ENCODE data around the gene INHBE. TPM values are rescaled to one million over a fixed set of nuclear protein-coding genes. Genes with fewer than 3 reads are reported as not detected.
"Not testable (repeated sequence)": the region's sequence is repeated elsewhere in the genome, so short reads cannot be mapped to it uniquely, and the experiment has no call there.

INHBE gene
- total RNA-seq, 2 donors from 2014 or later = not detected

DNA sequence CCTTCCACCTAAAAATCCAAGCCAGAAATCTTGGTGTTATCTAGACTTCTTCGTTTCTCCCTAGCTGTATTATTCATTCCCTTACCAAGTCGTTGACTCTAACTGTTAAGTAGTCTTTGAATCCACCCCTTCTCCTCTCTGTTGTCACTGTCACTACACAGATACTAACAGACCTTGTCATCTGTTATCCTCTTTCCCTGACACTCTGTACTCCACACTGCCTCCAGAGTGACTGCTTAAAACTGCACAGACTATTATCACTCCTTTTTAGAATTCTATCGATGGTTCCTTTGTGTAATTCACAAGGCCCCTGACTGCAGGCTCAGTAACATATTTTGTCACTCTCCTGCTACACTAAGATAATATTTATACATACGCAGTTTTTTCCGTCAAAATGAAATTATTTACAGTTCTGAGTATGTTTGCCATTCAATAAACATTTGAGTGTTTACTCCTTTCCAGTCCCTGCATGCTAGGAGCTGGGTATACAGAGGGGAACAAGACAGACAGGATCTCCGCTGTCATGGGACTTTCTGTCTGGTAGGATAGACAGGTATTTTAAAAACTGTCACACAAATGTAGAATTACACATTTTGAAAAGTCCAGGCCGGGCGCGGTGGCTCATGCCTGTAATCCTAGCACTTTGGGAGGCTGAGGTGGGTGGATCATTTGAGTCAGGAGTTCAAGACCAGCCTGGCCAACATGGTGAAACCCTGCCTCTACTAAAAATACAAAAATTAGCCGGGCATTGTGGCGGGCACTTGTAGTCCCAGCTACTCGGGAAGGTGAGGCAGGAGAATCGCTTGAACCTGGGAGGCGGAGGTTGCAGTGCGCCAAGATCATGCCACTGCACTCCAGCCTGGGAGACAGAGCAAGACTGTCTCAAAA lies 36.5 kb downstream of the INHBE start:
- ATAC-seq (no peak), DNase-seq (no peak)
- H3K4me3 Mint-ChIP-seq = peak overlapping the region; percentile 15
- no peaks in the 10 kb centered on the region for H3K9me3 ChIP-seq (ENCODE audit: control insufficient read depth, low read length, poor library complexity, severe bottlenecking)
- H3K4me1 Mint-ChIP-seq = peaks cover 26% of the 10 kb centered on the region
- H3K36me3 Mint-ChIP-seq (ENCODE audit: low read depth) = peaks cover 8% of the 10 kb centered on the region
- peak overlapping the region; percentile 71 for H3K27ac Mint-ChIP-seq
- H3K27me3 Mint-ChIP-seq = no peaks in the 10 kb centered on the region

DNA sequence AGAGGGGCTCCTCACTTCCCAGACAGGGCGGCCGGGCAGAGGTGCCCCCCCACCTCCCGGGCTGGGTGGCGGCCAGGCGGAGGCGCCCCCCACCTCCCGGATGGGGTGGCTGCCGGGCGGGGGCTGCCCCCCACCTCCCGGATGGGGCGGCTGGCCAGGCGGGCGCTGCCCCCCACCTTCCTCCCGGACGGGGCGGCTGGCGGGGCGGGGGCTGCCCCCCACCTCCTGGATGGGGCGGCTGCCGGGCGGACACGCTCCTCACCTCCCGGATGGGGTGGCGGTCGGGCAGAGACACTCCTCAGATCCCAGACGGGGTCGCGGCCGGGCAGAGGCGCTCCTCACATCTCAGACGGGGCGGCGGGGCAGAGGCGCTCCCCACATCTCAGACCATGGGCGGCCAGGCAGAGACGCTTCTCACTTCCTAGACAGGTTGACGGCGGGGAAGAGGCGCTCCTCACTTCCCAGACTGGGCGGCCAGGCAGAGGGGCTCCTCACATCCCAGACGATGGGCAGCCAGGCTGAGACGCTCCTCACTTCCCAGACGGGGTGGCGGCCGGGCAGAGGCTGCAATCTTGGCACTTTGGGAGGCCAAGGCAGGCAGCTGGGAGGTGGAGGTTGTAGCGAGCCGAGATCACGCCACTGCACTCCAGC lies 40.1 kb downstream of the INHBE start:
- Mint-ChIP-seq H3K4me1 (peaks cover 18% of the 10 kb centered on the region), H3K36me3 (ENCODE audit: low read depth) (peaks cover 14% of the 10 kb centered on the region)
- not testable (repeated sequence) for H3K9me3 ChIP-seq (ENCODE audit: control insufficient read depth, low read length, poor library complexity, severe bottlenecking); ATAC-seq; DNase-seq; H3K27ac Mint-ChIP-seq; H3K4me3 Mint-ChIP-seq; H3K27me3 Mint-ChIP-seq

DNA sequence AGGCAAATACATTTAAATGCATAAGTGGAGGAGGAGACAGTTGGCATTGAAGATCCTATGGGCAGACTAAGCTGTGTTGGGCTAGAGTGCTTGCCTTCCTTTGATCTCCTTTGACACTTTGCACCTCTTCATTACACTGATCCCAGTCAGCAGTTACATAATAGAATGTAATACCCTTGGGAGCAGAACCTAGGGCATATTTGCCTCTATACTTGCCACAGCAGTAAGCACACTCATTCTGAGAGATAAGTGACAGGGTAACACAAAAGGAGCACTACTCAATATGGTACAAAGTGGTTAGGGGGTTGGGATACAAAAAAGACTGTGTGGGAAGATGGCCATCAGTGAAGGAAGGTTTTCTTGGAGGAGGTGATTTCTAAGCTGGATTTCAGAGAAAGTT lies 41.7 kb downstream of the INHBE start:
- no peak for ATAC-seq
- Mint-ChIP-seq H3K4me3 (no peak overlapping the region), H3K27me3 (no peaks in the 10 kb centered on the region), H3K36me3 (ENCODE audit: low read depth) (peaks cover 14% of the 10 kb centered on the region), H3K4me1 (peaks cover 17% of the 10 kb centered on the region), H3K27ac (peak overlapping the region; percentile 56)
- H3K9me3 ChIP-seq (ENCODE audit: control insufficient read depth, low read length, poor library complexity, severe bottlenecking) = no peaks in the 10 kb centered on the region
- no peak for DNase-seq

DNA sequence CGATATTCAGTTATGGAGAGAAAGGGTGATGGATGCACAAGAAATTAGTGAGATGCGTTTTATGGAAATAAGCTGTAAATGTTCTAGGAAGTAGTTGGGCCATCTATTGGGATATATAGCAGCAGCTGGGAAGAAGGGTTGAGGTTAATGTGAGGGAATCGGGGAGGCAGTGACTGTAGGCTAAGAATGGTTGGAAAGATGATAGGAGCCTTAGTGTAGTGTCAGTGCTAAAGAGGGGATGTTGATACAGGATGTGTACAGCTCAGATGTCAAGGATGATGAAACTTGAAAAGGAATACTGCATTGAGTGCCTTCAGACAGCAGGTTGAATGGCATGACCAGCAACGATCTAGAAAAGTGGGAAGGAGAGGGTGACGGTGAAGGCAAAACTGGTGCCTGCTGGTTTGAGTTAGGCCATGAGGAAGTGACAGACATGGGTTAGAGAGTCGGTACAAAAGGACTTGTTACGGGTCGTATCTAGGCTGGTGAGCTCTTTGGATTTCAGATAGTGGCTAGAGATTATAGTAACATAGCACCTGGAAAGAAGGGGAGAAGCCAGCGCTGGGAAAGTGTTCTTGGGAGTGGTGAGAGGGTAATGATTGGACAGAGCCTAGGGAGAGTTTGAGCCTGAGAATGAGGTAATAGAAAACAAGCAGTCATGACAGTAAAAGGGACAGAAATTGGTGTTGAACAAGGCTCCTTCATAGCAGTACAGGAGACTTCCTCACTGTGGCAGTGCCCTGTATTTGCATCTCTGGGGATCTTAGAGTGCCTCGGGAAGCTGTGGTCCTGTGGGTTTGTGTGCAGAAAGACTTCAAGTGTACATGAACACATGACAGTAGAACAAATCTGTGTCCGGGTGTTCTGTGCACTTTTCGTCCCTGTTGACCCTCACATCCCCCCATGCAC lies 42.4 kb downstream of the INHBE start:
- no peaks in the 10 kb centered on the region for H3K27me3 Mint-ChIP-seq
- no peaks in the 10 kb centered on the region for H3K9me3 ChIP-seq (ENCODE audit: control insufficient read depth, low read length, poor library complexity, severe bottlenecking)
- ATAC-seq (no peak), DNase-seq (no peak)
- H3K27ac Mint-ChIP-seq = peak overlapping the region; percentile 56
- no peak overlapping the region for H3K4me3 Mint-ChIP-seq
- peaks cover 17% of the 10 kb centered on the region for H3K4me1 Mint-ChIP-seq
- H3K36me3 Mint-ChIP-seq (ENCODE audit: low read depth) = peaks cover 18% of the 10 kb centered on the region

DNA sequence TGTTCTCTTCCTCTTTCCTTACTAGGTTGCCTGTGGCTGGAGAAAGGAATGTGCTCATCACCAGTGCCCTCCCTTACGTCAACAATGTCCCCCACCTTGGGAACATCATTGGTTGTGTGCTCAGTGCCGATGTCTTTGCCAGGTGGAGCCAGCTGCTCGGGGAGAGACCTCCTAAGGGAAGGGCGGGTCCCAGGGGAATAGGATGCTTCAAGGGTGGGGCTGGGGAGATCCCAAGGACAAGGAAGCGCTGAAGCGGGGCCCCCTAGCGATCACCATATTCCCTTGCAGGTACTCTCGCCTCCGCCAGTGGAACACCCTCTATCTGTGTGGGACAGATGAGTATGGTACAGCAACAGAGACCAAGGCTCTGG lies 43.0 kb downstream of the INHBE start:
- Mint-ChIP-seq H3K4me1 (peaks cover 12% of the 10 kb centered on the region), H3K4me3 (no peak overlapping the region), H3K36me3 (ENCODE audit: low read depth) (peaks cover 18% of the 10 kb centered on the region), H3K27ac (peak overlapping the region; percentile 56), H3K27me3 (no peaks in the 10 kb centered on the region)
- H3K9me3 ChIP-seq (ENCODE audit: control insufficient read depth, low read length, poor library complexity, severe bottlenecking) = no peaks in the 10 kb centered on the region
- DNase-seq (no peak), ATAC-seq (no peak)

DNA sequence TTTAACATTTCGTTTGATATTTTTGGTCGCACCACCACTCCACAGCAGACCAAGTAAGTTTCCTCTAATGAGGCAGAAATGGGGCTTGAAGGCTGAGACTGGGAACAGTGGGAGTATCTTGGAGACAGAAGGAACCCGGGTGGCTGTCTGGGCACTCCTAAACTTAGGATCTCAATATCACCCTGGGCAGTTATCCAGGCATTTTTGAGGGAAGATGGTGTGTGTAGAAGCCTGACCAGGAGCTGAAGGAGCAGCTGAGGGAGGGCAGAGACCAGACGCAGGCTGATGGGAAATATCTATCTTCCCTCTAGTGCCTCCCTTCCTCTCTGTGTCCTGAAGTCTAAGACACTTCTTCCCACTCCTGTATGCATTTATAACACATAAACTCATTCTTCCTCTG lies 43.5 kb downstream of the INHBE start:
- H3K4me3 Mint-ChIP-seq = no peak overlapping the region
- H3K4me1 Mint-ChIP-seq = peaks cover 12% of the 10 kb centered on the region
- H3K9me3 ChIP-seq (ENCODE audit: control insufficient read depth, low read length, poor library complexity, severe bottlenecking) = no peaks in the 10 kb centered on the region
- H3K27ac Mint-ChIP-seq = peak overlapping the region; percentile 56
- peaks cover 18% of the 10 kb centered on the region for H3K36me3 Mint-ChIP-seq (ENCODE audit: low read depth)
- ATAC-seq (no peak), DNase-seq (no peak)
- no peaks in the 10 kb centered on the region for H3K27me3 Mint-ChIP-seq

DNA sequence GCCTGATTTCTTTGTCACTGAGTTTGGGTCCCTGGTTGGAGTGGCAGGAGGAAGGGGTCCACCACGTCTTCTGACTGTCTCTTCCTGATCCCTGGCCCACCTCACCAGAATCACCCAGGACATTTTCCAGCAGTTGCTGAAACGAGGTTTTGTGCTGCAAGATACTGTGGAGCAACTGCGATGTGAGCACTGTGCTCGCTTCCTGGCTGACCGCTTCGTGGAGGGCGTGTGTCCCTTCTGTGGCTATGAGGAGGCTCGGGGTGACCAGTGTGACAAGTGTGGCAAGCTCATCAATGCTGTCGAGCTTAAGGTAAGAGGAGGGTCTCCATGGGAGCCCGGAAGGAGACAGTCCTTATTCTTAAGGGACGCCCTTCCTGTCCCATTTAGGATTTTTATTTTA lies 45.1 kb downstream of the INHBE start:
- peaks cover 14% of the 10 kb centered on the region for H3K4me1 Mint-ChIP-seq
- no peaks in the 10 kb centered on the region for H3K27me3 Mint-ChIP-seq
- peaks cover 18% of the 10 kb centered on the region for H3K36me3 Mint-ChIP-seq (ENCODE audit: low read depth)
- H3K27ac Mint-ChIP-seq = peak overlapping the region; percentile 62
- no peaks in the 10 kb centered on the region for H3K9me3 ChIP-seq (ENCODE audit: control insufficient read depth, low read length, poor library complexity, severe bottlenecking)
- H3K4me3 Mint-ChIP-seq = no peak overlapping the region
- ATAC-seq (no peak), DNase-seq (no peak)

DNA sequence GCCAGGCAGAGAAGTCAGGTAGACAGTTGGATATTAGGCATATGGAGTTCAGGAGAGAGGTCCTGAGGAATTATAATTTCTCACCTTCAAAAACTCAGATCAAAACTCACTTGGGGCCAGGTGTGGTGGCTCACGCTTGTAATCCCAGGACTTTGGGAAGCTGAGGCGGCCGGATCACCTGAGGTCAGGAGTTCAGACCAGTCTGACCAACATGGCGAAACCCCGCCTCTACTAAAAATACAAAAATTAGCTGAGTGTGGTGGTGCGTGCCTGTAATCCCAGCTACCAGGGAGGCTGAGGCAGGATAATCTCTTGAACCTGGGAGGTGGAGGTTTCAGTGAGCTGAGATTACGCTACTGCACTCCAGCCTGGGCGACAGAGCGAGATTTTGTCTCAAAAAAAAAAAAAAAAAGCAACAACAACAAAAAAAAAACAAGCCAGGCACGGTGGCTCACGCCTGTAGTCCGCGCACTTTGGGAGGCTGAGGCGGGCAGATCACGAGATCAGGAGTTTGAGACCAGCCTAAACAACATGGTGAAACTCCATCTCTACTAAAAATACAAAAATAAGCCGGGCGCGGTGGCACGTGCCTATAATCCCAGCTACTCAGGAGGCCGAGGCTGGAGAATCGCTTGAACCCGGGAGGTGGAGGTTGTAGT lies 47.3 kb downstream of the INHBE start:
- not testable (repeated sequence) for H3K27ac Mint-ChIP-seq; H3K4me3 Mint-ChIP-seq; ATAC-seq; H3K4me1 Mint-ChIP-seq; H3K9me3 ChIP-seq (ENCODE audit: control insufficient read depth, low read length, poor library complexity, severe bottlenecking); H3K27me3 Mint-ChIP-seq; DNase-seq
- H3K36me3 Mint-ChIP-seq (ENCODE audit: low read depth) = peaks cover 12% of the 10 kb centered on the region

DNA sequence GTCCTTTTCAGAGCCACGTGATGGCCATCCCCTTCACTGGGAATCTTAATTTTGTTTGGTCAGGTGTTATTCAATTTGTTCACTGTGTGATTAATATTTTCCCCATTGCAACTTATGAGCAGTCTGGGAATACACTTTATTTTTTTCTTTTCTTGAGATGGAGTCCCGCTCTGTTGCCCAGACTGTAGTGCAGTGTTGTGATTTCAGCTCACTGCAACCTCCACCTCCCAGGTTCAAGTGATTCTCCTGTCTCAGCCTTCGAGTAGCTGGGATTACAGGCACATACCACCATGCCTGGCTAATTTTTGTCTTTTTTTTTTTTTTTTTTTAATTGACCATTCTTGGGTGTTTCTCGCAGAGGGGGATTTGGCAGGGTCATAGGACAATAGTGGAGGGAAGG lies 51.4 kb downstream of the INHBE start:
- H3K9me3 ChIP-seq (ENCODE audit: control insufficient read depth, low read length, poor library complexity, severe bottlenecking); ATAC-seq; H3K4me3 Mint-ChIP-seq; DNase-seq; H3K27ac Mint-ChIP-seq; H3K27me3 Mint-ChIP-seq; H3K36me3 Mint-ChIP-seq (ENCODE audit: low read depth); H3K4me1 Mint-ChIP-seq: not testable (repeated sequence)

Other genes with a start within 250 kb of the INHBE start
- gene NXPH4, start 238.5 kb upstream of the INHBE start, total RNA-seq = not detected
- gene SHMT2, start 225.6 kb upstream of the INHBE start, total RNA-seq = 10 to 100 TPM; 28.8 to 36.9 TPM
- gene STAC3, start 204.1 kb upstream of the INHBE start, total RNA-seq = 1 to 10 TPM; 1.6 to 1.9 TPM
- gene R3HDM2, start 24.3 kb upstream of the INHBE start, total RNA-seq = 100 to 1,000 TPM; 101 to 115 TPM
- not detected for gene INHBC, start 20.5 kb upstream of the INHBE start, total RNA-seq
- gene GLI1, start 4.5 kb downstream of the INHBE start, total RNA-seq = under 1 TPM; 0.10 to 0.22 TPM
- gene ARHGAP9, start 24.6 kb downstream of the INHBE start, total RNA-seq = 100 to 1,000 TPM; 225 to 295 TPM
- 100 to 1,000 TPM; 175 to 180 TPM for gene MARS1, start 32.8 kb downstream of the INHBE start, total RNA-seq
- 100 to 1,000 TPM; 115 to 145 TPM for gene DDIT3, start 65.2 kb downstream of the INHBE start, total RNA-seq
- 10 to 100 TPM; 82.4 to 93.5 TPM for gene MBD6, start 67.5 kb downstream of the INHBE start, total RNA-seq
- 10 to 100 TPM; 63.9 to 78.8 TPM for gene DCTN2, start 91.9 kb downstream of the INHBE start, total RNA-seq
- gene KIF5A, start 94.7 kb downstream of the INHBE start, total RNA-seq = under 1 TPM; 0.35 to 0.63 TPM
- gene PIP4K2C, start 135.9 kb downstream of the INHBE start, total RNA-seq = 10 to 100 TPM; 28.9 to 32.2 TPM
- gene DTX3, start 149.5 kb downstream of the INHBE start, total RNA-seq = 10 to 100 TPM; 24.4 to 32.8 TPM
- 1 to 10 TPM in 1 of 2 donors, under 1 TPM in 1; 0.37 to 1.2 TPM for gene ARHGEF25, start 156.1 kb downstream of the INHBE start, total RNA-seq
- gene B4GALNT1, start 177.9 kb downstream of the INHBE start, total RNA-seq = not detected
- gene OS9, start 238.8 kb downstream of the INHBE start, total RNA-seq = 100 to 1,000 TPM; 138 to 142 TPM

Measured in T-helper 17 cell (primary cell).